ENCODE data around the gene BRD2.

DNA sequence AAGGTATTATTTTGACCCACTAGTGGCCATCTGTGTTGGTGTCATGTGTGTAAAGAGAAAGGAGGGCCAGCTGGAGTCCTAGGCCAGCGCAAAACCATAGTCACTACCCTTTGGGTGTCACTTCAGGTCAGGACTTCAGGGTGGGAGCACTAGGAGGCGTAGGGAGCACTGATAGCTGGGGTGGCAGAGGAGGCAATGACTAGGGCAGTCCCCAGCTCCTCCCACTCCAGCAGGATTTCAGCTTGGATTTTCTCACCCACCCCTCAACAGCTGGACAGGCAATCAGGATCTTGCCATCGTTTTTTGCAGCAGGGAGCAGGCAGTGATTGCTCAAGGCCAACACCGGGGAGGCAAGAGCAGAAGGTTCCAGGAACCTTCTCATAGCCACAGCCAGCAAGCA lies 45.2 kb downstream of the BRD2 start:
- TF ChIP-seq, protein P1, sequence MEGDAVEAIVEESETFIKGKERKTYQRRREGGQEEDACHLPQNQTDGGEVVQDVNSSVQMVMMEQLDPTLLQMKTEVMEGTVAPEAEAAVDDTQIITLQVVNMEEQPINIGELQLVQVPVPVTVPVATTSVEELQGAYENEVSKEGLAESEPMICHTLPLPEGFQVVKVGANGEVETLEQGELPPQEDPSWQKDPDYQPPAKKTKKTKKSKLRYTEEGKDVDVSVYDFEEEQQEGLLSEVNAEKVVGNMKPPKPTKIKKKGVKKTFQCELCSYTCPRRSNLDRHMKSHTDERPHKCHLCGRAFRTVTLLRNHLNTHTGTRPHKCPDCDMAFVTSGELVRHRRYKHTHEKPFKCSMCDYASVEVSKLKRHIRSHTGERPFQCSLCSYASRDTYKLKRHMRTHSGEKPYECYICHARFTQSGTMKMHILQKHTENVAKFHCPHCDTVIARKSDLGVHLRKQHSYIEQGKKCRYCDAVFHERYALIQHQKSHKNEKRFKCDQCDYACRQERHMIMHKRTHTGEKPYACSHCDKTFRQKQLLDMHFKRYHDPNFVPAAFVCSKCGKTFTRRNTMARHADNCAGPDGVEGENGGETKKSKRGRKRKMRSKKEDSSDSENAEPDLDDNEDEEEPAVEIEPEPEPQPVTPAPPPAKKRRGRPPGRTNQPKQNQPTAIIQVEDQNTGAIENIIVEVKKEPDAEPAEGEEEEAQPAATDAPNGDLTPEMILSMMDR (IDR thresholded peaks at IDR 0.05): no peak
- TF ChIP-seq POLR2A (IDR thresholded peaks at IDR 0.05): no peak

All from heart left ventricle (tissue), 13 donors.